ENCODE measurements around the gene CDRT15. TPM values are rescaled to one million over a fixed set of nuclear protein-coding genes. Genes with fewer than 3 reads are reported as not detected.
"Not testable (repeated sequence)": the region's sequence is repeated elsewhere in the genome, so short reads cannot be mapped to it uniquely, and the experiment has no call there.

Gene CDRT15
- polyA plus RNA-seq (2013, experiment 1 of 2), result not detected
- not detected for polyA plus RNA-seq (2013, experiment 2 of 2)

DNA sequence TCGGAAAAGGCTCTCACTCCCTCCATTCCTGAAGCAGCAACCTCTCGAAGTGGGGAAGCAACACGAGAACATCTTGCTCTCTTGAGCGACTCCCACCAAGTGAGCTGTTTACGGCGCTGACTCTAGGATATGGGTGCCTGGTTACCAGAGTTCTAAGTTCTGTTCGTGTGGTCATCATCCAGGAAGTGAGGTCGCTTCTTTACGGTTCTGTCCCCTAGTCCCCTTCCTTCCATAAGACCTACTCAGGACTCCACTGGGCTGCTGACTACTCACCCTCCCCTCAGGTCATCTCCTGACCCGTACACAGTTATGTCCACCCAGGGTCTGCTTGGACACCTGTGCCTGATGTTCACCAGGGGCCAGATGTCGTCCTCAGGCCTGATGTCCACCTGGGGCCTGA lies at the start of gene CDRT15:
Gene CDRT15, minus strand, starts transcription at position 101 of the 400 bp plus-strand sequence. Its CDS starts 29 bp downstream, at position 72.
- H3K4me3 ChIP-seq (ENCODE audit: low read length); H3K9ac ChIP-seq (ENCODE audit: low read depth, low read length); H3K4me1 ChIP-seq (ENCODE audit: insufficient read depth, low read length); H3K27me3 ChIP-seq (ENCODE audit: insufficient read depth, low read length); H3K27ac ChIP-seq (ENCODE audit: low read depth, low read length); H3K36me3 ChIP-seq (ENCODE audit: insufficient read depth, low read length); H3K9me3 ChIP-seq (ENCODE audit: insufficient read depth, low read depth, low read length): not testable (repeated sequence)
- WGBS, result 95% methylated on average over 9 of the region's 11 CpGs

DNA sequence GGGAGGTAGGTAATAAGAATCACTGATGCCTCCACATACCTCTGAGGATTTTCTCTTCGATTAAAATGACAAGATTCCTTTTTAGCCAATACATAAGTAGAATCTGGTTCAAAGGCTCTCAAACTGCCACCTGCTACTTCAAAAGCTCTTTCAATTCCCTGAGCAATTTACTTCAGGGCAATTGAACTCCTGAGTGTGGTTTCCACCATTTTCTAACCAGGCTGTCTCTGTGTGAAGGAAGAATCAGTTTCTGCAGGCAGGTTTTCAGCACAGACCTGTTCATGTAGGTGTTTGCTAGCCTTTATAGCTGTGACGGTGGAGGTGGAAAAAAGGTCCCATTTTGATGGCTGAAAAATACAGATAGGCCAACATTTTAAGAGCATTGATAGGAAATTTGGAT lies 46.1 kb upstream of the CDRT15 start:
- Histone ChIP-seq H3K27me3 (ENCODE audit: insufficient read depth, low read length) (no peaks in the 10 kb centered on the region), H3K9ac (ENCODE audit: low read depth, low read length) (no peak overlapping the region), H3K4me1 (ENCODE audit: insufficient read depth, low read length) (no peaks in the 10 kb centered on the region), H3K27ac (ENCODE audit: low read depth, low read length) (no peak overlapping the region), H3K36me3 (ENCODE audit: insufficient read depth, low read length) (no peaks in the 10 kb centered on the region), H3K9me3 (ENCODE audit: insufficient read depth, low read depth, low read length) (no peaks in the 10 kb centered on the region), H3K4me3 (ENCODE audit: low read length) (no peak overlapping the region)
- 89% methylated on average over 2 of the region's 2 CpGs for WGBS

DNA sequence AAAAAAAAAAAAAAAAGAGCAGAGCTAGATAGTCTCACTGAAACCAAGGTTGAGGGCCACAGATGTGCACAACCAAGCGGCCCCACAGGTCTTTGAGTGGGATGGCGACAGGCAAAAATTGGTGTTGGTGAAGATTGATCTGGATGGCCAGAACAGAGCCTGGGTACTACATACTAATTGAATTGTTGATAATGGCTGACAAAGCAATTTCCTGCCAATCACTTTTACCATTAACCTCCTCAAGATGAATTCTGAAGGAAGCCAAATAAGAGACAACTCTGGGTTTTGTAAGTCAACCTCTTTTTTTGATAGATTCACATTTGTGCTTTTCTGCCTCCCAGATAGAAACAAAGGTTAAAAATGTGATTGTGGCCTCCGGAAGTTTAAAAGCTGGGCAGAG lies 44.9 kb upstream of the CDRT15 start:
- H3K27me3 ChIP-seq (ENCODE audit: insufficient read depth, low read length), result no peaks in the 10 kb centered on the region
- H3K4me3 ChIP-seq (ENCODE audit: low read length), result no peak overlapping the region
- no peaks in the 10 kb centered on the region for H3K4me1 ChIP-seq (ENCODE audit: insufficient read depth, low read length)
- no peaks in the 10 kb centered on the region for H3K36me3 ChIP-seq (ENCODE audit: insufficient read depth, low read length)
- no peaks in the 10 kb centered on the region for H3K9me3 ChIP-seq (ENCODE audit: insufficient read depth, low read depth, low read length)
- WGBS, result 98% methylated on average over 3 of the region's 3 CpGs
- no peak overlapping the region for H3K27ac ChIP-seq (ENCODE audit: low read depth, low read length)
- H3K9ac ChIP-seq (ENCODE audit: low read depth, low read length), result no peak overlapping the region

DNA sequence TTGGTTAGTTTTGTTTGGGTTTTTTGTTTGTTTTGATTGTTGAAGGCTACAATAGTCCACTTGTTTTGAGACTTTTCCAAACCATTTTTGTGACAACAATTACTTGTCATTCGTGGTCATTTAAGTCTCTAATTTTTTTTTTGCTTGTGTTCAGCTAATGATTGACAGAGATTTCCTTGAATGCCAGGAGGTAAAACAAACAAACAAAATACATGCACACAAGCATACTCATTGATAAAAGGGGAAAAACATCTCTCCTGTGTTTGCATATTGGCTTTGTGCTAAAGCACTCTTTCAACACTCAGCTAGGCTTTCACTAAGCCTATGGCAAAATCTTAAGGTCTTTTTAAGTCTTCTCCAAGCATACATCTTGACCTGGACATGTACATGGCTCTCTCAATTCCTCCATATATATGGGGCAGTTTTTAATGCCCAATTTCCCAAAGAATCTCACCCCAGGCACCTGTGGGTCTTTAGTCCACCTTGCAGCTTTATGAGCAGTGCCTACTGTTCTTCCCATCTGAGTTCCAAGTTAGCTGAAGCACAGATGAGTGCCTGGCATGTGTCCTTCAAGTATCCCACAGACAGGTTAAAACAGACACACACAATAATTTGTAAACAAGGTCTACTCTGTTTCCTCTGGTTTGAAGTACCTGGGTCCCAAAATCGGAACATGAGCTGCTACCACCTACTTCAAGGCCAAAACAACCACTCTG lies 40.0 kb upstream of the CDRT15 start:
- Histone ChIP-seq H3K9ac (ENCODE audit: low read depth, low read length) (no peak overlapping the region), H3K27me3 (ENCODE audit: insufficient read depth, low read length) (no peaks in the 10 kb centered on the region), H3K4me1 (ENCODE audit: insufficient read depth, low read length) (no peaks in the 10 kb centered on the region), H3K27ac (ENCODE audit: low read depth, low read length) (no peak overlapping the region), H3K4me3 (ENCODE audit: low read length) (no peak overlapping the region), H3K36me3 (ENCODE audit: insufficient read depth, low read length) (no peaks in the 10 kb centered on the region), H3K9me3 (ENCODE audit: insufficient read depth, low read depth, low read length) (no peaks in the 10 kb centered on the region)
- WGBS, result 95% methylated on average over 2 of the region's 2 CpGs

DNA sequence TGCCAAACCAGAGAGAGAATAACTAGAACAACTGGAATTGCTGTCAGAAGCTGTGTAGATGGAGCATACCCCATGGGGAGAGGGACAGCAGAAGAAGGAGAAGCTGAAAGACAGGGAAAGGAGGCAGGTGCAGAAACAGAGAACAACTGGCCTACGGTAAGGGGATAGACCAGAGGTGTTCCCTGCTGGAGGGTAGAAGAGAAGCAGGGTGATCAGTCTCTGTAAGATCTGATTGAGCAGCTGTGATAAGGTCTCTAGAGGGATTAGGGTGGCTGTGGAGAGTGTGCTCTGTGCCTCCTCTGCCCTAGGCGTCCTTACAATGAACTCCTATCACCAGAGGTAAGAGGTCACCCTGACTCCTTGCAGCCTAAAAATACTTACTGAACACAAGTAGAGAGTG lies 33.8 kb upstream of the CDRT15 start:
- Histone ChIP-seq H3K27me3 (ENCODE audit: insufficient read depth, low read length) (no peaks in the 10 kb centered on the region), H3K4me3 (ENCODE audit: low read length) (no peak overlapping the region), H3K4me1 (ENCODE audit: insufficient read depth, low read length) (no peaks in the 10 kb centered on the region), H3K9me3 (ENCODE audit: insufficient read depth, low read depth, low read length) (no peaks in the 10 kb centered on the region), H3K27ac (ENCODE audit: low read depth, low read length) (no peak overlapping the region), H3K36me3 (ENCODE audit: insufficient read depth, low read length) (no peaks in the 10 kb centered on the region), H3K9ac (ENCODE audit: low read depth, low read length) (no peak overlapping the region)
- 85% methylated on average over 2 of the region's 2 CpGs for WGBS

DNA sequence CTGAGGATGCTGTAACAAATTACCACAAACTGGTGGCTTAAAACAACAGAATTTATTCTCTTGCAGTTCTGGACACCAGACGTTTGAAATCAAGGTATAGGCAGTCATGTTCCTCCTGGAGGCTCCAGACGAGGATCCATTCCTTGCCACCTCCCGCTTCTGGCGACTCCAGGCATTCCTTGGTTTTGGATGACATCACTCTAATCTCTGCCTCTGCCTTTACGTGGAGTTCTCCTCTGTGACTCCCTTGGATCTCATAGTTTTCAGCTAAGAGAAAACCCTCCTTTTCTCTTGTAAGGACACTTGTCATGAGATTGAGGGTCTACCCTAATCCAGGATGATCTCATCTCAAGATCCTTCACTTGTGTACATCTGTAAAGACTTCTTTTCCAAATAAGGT lies 32.8 kb upstream of the CDRT15 start:
- no peaks in the 10 kb centered on the region for H3K4me1 ChIP-seq (ENCODE audit: insufficient read depth, low read length)
- no peaks in the 10 kb centered on the region for H3K9me3 ChIP-seq (ENCODE audit: insufficient read depth, low read depth, low read length)
- WGBS, result 86% methylated on average over 5 of the region's 5 CpGs
- no peak overlapping the region for H3K27ac ChIP-seq (ENCODE audit: low read depth, low read length)
- H3K4me3 ChIP-seq (ENCODE audit: low read length), result no peak overlapping the region
- H3K9ac ChIP-seq (ENCODE audit: low read depth, low read length), result no peak overlapping the region
- no peaks in the 10 kb centered on the region for H3K27me3 ChIP-seq (ENCODE audit: insufficient read depth, low read length)
- H3K36me3 ChIP-seq (ENCODE audit: insufficient read depth, low read length), result no peaks in the 10 kb centered on the region

DNA sequence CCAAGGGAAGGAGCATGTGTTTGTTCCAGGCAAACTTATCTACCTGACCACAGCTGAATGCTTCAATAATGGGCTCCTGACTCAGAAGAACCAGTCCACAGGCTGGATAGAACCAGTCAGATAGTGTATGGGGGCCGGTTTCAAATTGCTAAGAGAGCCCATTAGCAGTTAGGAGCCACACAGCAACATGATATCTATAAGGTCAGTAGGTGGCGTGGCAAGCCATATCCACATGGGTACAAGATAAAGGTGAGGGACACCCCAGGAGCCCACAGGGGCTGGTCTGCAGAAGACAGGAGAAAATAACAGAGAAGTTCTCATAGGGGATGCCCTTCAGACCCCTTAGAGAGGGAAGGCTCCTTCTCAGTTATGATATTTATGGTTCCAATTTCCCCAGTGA lies 31.6 kb upstream of the CDRT15 start:
- H3K4me1 ChIP-seq (ENCODE audit: insufficient read depth, low read length), result no peaks in the 10 kb centered on the region
- no peaks in the 10 kb centered on the region for H3K36me3 ChIP-seq (ENCODE audit: insufficient read depth, low read length)
- no peak overlapping the region for H3K9ac ChIP-seq (ENCODE audit: low read depth, low read length)
- no peaks in the 10 kb centered on the region for H3K27me3 ChIP-seq (ENCODE audit: insufficient read depth, low read length)
- H3K27ac ChIP-seq (ENCODE audit: low read depth, low read length), result no peak overlapping the region
- H3K9me3 ChIP-seq (ENCODE audit: insufficient read depth, low read depth, low read length), result no peaks in the 10 kb centered on the region
- H3K4me3 ChIP-seq (ENCODE audit: low read length), result no peak overlapping the region
- WGBS, result 84% methylated on average over 2 of the region's 2 CpGs

DNA sequence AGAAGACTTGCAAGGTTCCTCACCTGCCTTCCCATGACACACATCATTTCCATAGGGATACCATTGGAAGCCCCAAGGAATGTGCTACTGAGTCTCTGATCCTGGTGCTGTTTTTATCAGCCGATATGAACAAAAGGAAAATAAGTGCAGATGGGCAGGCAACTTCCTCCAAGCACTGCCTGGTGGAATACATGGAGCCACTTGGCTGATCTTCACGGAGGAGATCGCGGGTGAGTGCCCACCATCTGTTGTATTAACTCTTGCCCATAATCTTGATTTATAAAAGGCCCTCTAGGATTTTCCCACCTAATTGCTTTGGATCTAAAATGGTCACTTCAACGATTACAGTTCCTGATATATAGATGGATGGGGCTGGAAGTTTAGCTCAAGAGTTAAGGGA lies 24.7 kb upstream of the CDRT15 start:
- Histone ChIP-seq H3K36me3 (ENCODE audit: insufficient read depth, low read length) (no peaks in the 10 kb centered on the region), H3K27me3 (ENCODE audit: insufficient read depth, low read length) (no peaks in the 10 kb centered on the region), H3K27ac (ENCODE audit: low read depth, low read length) (no peak overlapping the region), H3K9ac (ENCODE audit: low read depth, low read length) (no peak overlapping the region), H3K9me3 (ENCODE audit: insufficient read depth, low read depth, low read length) (no peaks in the 10 kb centered on the region), H3K4me3 (ENCODE audit: low read length) (no peak overlapping the region), H3K4me1 (ENCODE audit: insufficient read depth, low read length) (no peaks in the 10 kb centered on the region)
- 98% methylated on average over 5 of the region's 5 CpGs for WGBS

DNA sequence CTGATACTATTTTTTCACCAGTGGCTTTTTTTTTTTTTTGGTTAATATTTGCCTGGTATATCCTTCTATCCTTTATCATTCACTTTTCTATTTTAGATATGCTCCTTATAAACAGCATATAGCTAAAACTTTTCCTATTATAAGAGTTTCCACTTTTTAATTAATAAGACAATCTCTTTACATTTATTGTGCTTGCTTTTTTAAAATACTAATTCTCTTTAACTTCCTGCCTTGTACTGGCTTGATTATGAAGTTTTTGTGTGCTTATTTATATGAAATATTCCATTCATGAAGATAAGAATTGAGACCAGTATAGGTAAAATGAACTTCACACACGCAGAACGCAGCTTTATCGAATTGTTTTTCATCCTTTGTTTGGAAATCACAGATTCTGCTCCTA lies 9.0 kb upstream of the CDRT15 start:
- no peaks in the 10 kb centered on the region for H3K9me3 ChIP-seq (ENCODE audit: insufficient read depth, low read depth, low read length)
- no peak overlapping the region for H3K9ac ChIP-seq (ENCODE audit: low read depth, low read length)
- H3K27me3 ChIP-seq (ENCODE audit: insufficient read depth, low read length), result no peaks in the 10 kb centered on the region
- H3K36me3 ChIP-seq (ENCODE audit: insufficient read depth, low read length), result no peaks in the 10 kb centered on the region
- peaks cover 13% of the 10 kb centered on the region for H3K4me1 ChIP-seq (ENCODE audit: insufficient read depth, low read length)
- H3K4me3 ChIP-seq (ENCODE audit: low read length), result no peak overlapping the region
- H3K27ac ChIP-seq (ENCODE audit: low read depth, low read length), result no peak overlapping the region
- 100% methylated on average over 3 of the region's 3 CpGs for WGBS

DNA sequence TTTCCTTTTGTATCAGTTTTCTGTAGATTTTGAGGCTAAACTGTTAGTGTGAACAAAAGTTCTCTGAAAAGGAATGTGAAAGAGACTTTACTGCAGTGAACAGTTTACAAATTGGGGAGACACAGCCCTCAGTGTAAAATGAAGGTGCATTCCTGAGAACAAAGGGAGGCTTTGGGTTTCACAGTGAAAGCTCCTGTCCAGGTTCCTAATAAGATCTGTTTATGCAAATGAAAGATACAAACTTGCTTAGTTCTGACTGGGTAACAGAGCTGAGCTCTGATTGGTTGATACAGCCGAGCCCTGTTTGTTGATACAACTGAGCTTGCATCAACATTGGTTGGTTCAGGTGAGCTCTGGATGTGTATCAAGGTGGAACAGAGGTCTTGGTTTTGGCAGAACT lies 8.3 kb upstream of the CDRT15 start:
- Histone ChIP-seq H3K4me3 (ENCODE audit: low read length) (no peak overlapping the region), H3K4me1 (ENCODE audit: insufficient read depth, low read length) (peaks cover 9% of the 10 kb centered on the region), H3K9me3 (ENCODE audit: insufficient read depth, low read depth, low read length) (no peaks in the 10 kb centered on the region), H3K9ac (ENCODE audit: low read depth, low read length) (no peak overlapping the region), H3K27me3 (ENCODE audit: insufficient read depth, low read length) (no peaks in the 10 kb centered on the region), H3K36me3 (ENCODE audit: insufficient read depth, low read length) (no peaks in the 10 kb centered on the region), H3K27ac (ENCODE audit: low read depth, low read length) (no peak overlapping the region)
- WGBS, result 88% methylated on average over 1 of the region's 1 CpG

DNA sequence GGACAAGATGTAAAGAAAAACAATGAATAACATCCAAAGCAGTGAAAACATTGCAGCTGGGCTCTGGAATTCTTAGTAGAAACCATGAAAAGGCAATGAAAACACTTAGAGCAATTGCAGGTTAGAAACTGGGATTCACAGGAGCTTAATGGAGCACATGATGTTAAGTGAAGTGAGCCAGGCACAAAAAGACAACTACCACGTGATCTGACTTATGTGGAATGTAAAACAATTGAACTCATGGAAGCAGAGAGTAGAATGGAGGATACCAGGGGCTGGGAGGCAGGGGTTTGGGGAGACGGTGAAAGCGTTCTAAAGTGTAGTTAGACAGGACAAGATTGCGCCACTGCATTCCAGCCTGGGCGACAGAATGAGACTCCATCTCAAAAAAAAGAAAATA lies 2.6 kb upstream of the CDRT15 start:
- no CpG with 5 or more reads among the region's 5 CpGs for WGBS
- H3K27ac ChIP-seq (ENCODE audit: low read depth, low read length); H3K36me3 ChIP-seq (ENCODE audit: insufficient read depth, low read length); H3K9me3 ChIP-seq (ENCODE audit: insufficient read depth, low read depth, low read length); H3K27me3 ChIP-seq (ENCODE audit: insufficient read depth, low read length); H3K4me3 ChIP-seq (ENCODE audit: low read length); H3K4me1 ChIP-seq (ENCODE audit: insufficient read depth, low read length); H3K9ac ChIP-seq (ENCODE audit: low read depth, low read length): not testable (repeated sequence)

DNA sequence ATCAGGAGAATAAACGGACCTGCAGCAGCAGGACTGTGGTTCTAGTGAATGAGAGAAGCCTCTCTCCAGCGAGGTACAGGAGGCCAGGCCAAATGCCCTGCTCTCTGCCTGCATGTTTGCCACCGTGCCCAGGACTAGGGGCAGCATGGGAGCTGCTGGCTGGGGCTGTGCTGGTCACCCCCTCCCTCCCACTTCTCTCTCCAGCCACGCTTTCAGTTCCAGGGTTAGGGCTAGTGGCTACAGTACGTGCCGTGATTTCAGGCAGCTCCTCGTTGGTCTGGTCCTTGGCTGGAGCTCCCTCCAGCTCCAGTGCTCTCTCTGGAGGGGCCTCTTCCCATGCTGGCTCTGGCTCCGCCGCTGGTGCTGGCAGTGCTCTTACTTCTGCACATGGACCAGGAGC lies 630 bp downstream of the CDRT15 start:
- WGBS, result 89% methylated on average over 6 of the region's 9 CpGs
- H3K4me1 ChIP-seq (ENCODE audit: insufficient read depth, low read length); H3K27ac ChIP-seq (ENCODE audit: low read depth, low read length); H3K9me3 ChIP-seq (ENCODE audit: insufficient read depth, low read depth, low read length); H3K27me3 ChIP-seq (ENCODE audit: insufficient read depth, low read length); H3K4me3 ChIP-seq (ENCODE audit: low read length); H3K36me3 ChIP-seq (ENCODE audit: insufficient read depth, low read length); H3K9ac ChIP-seq (ENCODE audit: low read depth, low read length): not testable (repeated sequence)

All from HUES64 (cell line).